ENCODE measurements around the gene MAP3K14.

DNA sequence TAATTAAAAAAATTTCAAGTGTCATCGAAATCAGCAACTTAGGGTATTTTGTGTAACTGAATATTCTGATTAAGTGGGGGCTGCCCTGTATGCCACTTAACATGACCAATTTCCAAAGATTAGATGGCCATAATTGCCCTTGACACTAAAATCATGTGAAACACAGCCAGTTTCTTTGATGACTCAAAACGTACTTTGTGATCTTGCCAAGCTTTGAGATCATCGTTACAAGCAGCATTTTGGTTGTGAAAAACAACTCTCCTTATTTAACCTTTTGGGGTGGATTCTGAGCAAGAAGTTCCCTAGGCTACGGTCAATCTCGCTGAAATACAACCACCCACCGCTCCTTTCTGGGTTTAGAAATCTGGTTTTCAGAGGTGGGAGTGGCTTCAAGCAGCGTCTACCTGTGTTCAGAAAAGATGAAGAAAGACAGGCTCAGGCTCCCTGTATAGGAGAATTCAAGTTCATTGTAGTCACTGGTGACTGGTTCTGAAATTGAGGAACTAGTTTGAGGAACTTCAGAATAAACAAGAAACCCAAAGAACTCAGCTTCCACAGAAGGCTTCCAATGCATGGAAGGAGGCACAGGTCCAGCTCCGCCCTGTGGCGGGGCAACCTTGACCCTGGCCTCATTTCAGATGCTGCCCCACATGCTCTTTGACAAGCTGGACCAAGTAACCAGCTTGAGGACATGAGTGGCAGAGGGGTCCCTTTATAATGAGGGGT is 9.4 kb downstream of the MAP3K14 start:
- TF ChIP-seq ZBTB7A (IDR thresholded peaks at IDR 0.05; ENCODE audit: low read depth) (no peak), CEBPB (IDR thresholded peaks at IDR 0.05) (no peak), EP300 (IDR thresholded peaks at IDR 0.05; ENCODE audit: borderline replicate concordance) (no peak), RAD21 (IDR thresholded peaks at IDR 0.05; ENCODE audit: low read depth) (no peak)
- TF ChIP-seq, protein P1, sequence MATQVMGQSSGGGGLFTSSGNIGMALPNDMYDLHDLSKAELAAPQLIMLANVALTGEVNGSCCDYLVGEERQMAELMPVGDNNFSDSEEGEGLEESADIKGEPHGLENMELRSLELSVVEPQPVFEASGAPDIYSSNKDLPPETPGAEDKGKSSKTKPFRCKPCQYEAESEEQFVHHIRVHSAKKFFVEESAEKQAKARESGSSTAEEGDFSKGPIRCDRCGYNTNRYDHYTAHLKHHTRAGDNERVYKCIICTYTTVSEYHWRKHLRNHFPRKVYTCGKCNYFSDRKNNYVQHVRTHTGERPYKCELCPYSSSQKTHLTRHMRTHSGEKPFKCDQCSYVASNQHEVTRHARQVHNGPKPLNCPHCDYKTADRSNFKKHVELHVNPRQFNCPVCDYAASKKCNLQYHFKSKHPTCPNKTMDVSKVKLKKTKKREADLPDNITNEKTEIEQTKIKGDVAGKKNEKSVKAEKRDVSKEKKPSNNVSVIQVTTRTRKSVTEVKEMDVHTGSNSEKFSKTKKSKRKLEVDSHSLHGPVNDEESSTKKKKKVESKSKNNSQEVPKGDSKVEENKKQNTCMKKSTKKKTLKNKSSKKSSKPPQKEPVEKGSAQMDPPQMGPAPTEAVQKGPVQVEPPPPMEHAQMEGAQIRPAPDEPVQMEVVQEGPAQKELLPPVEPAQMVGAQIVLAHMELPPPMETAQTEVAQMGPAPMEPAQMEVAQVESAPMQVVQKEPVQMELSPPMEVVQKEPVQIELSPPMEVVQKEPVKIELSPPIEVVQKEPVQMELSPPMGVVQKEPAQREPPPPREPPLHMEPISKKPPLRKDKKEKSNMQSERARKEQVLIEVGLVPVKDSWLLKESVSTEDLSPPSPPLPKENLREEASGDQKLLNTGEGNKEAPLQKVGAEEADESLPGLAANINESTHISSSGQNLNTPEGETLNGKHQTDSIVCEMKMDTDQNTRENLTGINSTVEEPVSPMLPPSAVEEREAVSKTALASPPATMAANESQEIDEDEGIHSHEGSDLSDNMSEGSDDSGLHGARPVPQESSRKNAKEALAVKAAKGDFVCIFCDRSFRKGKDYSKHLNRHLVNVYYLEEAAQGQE (IDR thresholded peaks at IDR 0.05; ENCODE audit: low read depth) = no peak

All from Ishikawa (cell line).